ENCODE data around the gene CD68. TPM values are rescaled to one million over a fixed set of nuclear protein-coding genes. Genes with fewer than 3 reads are reported as not detected.
A peak's percentile ranks its signal among the peaks of the same experiment; 100 is the strongest.

The CD68 gene
- total RNA-seq, 1 donor from 2014 or later = 1.6 TPM

- Mint-ChIP-seq H3K4me1 (ENCODE audit: unreplicated experiment) (peaks cover 33% of the 10 kb centered on the region), H3K9me3 (ENCODE audit: unreplicated experiment) (no peaks in the 10 kb centered on the region), H3K36me3 (ENCODE audit: low read depth, unreplicated experiment) (peaks cover 20% of the 10 kb centered on the region), H3K4me3 (ENCODE audit: unreplicated experiment) (peak overlapping the region; percentile 96), H3K27me3 (ENCODE audit: unreplicated experiment) (peaks cover 9% of the 10 kb centered on the region), H3K27ac (ENCODE audit: unreplicated experiment) (peak overlapping the region; percentile 81)
- no peak for DNase-seq (ENCODE audit: low spot score)
- TF ChIP-seq CTCF (IDR thresholded peaks at IDR 0.05; ENCODE audit: unreplicated experiment) = no peak
These were observed 17.2 kb upstream of the CD68 start for GRCh38 chr17:7562208-7562605.

GRCh38 chr17:7563115-7563869 is 16.1 kb upstream of the CD68 start:
- H3K4me3 Mint-ChIP-seq (ENCODE audit: unreplicated experiment) = peak overlapping the region; percentile 96

GRCh38 chr17:7569571-7569970 is 9.9 kb upstream of the CD68 start:
- Mint-ChIP-seq H3K9me3 (ENCODE audit: unreplicated experiment) (no peaks in the 10 kb centered on the region), H3K36me3 (ENCODE audit: low read depth, unreplicated experiment) (peaks cover 55% of the 10 kb centered on the region)

More at GRCh38 chr17:7563115-7563869, 16.1 kb upstream of the CD68 start:
- no peak for TF ChIP-seq CTCF (IDR thresholded peaks at IDR 0.05; ENCODE audit: unreplicated experiment)
- Mint-ChIP-seq H3K4me1 (ENCODE audit: unreplicated experiment) (peaks cover 24% of the 10 kb centered on the region), H3K27ac (ENCODE audit: unreplicated experiment) (peak overlapping the region; percentile 81), H3K27me3 (ENCODE audit: unreplicated experiment) (peaks cover 9% of the 10 kb centered on the region), H3K36me3 (ENCODE audit: low read depth, unreplicated experiment) (peaks cover 25% of the 10 kb centered on the region), H3K9me3 (ENCODE audit: unreplicated experiment) (no peaks in the 10 kb centered on the region)
- DNase-seq (ENCODE audit: low spot score) = no peak

GRCh38 chr17:7570351-7570750 is 9.1 kb upstream of the CD68 start:
- Mint-ChIP-seq H3K27me3 (ENCODE audit: unreplicated experiment) (peaks cover 10% of the 10 kb centered on the region), H3K9me3 (ENCODE audit: unreplicated experiment) (no peaks in the 10 kb centered on the region), H3K4me1 (ENCODE audit: unreplicated experiment) (peaks cover 29% of the 10 kb centered on the region), H3K27ac (ENCODE audit: unreplicated experiment) (peak overlapping the region; percentile 48), H3K36me3 (ENCODE audit: low read depth, unreplicated experiment) (peaks cover 63% of the 10 kb centered on the region), H3K4me3 (ENCODE audit: unreplicated experiment) (peak overlapping the region; percentile 25)
- DNase-seq (ENCODE audit: low spot score) = no peak
- no peak for TF ChIP-seq CTCF (IDR thresholded peaks at IDR 0.05; ENCODE audit: unreplicated experiment)

More at GRCh38 chr17:7569571-7569970, 9.9 kb upstream of the CD68 start:
- Mint-ChIP-seq H3K4me3 (ENCODE audit: unreplicated experiment) (peak overlapping the region; percentile 2), H3K27ac (ENCODE audit: unreplicated experiment) (peak overlapping the region; percentile 16), H3K4me1 (ENCODE audit: unreplicated experiment) (peaks cover 21% of the 10 kb centered on the region), H3K27me3 (ENCODE audit: unreplicated experiment) (peaks cover 7% of the 10 kb centered on the region)
- no peak for DNase-seq (ENCODE audit: low spot score)
- no peak for TF ChIP-seq CTCF (IDR thresholded peaks at IDR 0.05; ENCODE audit: unreplicated experiment)

- H3K4me3 Mint-ChIP-seq (ENCODE audit: unreplicated experiment) = peak overlapping the region; percentile 98
These were observed 7.2 kb upstream of the CD68 start for GRCh38 chr17:7572338-7572587.

More at GRCh38 chr17:7572338-7572587, 7.2 kb upstream of the CD68 start:
- Mint-ChIP-seq H3K27ac (ENCODE audit: unreplicated experiment) (peak overlapping the region; percentile 99), H3K4me1 (ENCODE audit: unreplicated experiment) (peaks cover 46% of the 10 kb centered on the region), H3K9me3 (ENCODE audit: unreplicated experiment) (no peaks in the 10 kb centered on the region), H3K36me3 (ENCODE audit: low read depth, unreplicated experiment) (peaks cover 74% of the 10 kb centered on the region), H3K27me3 (ENCODE audit: unreplicated experiment) (peaks cover 10% of the 10 kb centered on the region)
- no peak for DNase-seq (ENCODE audit: low spot score)
- TF ChIP-seq CTCF (IDR thresholded peaks at IDR 0.05; ENCODE audit: unreplicated experiment) = no peak
